Type B pancreatic cell (in vitro differentiated cells): ENCODE data around the gene CYP2A6. TPM values are rescaled to one million over a fixed set of nuclear protein-coding genes. Genes with fewer than 3 reads are reported as not detected.
"Not testable (repeated sequence)": the region's sequence is repeated elsewhere in the genome, so short reads cannot be mapped to it uniquely, and the experiment has no call there.

ENCODE experiments used
- DNase-seq: peaks from one replicate; pipeline ENCODE4 v3.0.0; 2021; ENCODE audit warnings: mixed read lengths; ENCODE audit not compliant: unreplicated experiment; ENCODE audit errors: extremely low spot score
- H3K27ac Mint-ChIP-seq: 2 replicates; pipeline ENCODE4 v1.8.0; 2021; ENCODE audit warnings: mild to moderate bottlenecking, mixed read lengths
- H3K27me3 Mint-ChIP-seq: 2 replicates; pipeline ENCODE4 v1.8.0; 2021; ENCODE audit warnings: mixed read lengths
- H3K36me3 Mint-ChIP-seq: 2 replicates; pipeline ENCODE4 v1.8.0; 2021; ENCODE audit warnings: mixed read lengths
- H3K4me1 Mint-ChIP-seq: one replicate; pipeline ENCODE4 v1.8.0; 2021; ENCODE audit warnings: mixed read lengths; ENCODE audit not compliant: unreplicated experiment
- H3K4me3 Mint-ChIP-seq: 2 replicates; pipeline ENCODE4 v1.8.0; 2021; ENCODE audit warnings: mild to moderate bottlenecking, mixed read lengths
- H3K9me3 Mint-ChIP-seq: 2 replicates; pipeline ENCODE4 v1.8.0; 2021; ENCODE audit warnings: mixed read lengths
- CTCF ChIP-seq: fragments of 200-600 bp; sonication (generic); conservative IDR thresholded peaks from 2 replicates; pipeline ENCODE4 v1.5.0; 2021; ENCODE audit warnings: antibody characterized with exemption, mild to moderate bottlenecking
- total RNA-seq: library from RNA; stranded (reverse); gene quantifications from 2 replicates; pipeline ENCODE4 v1.2.1, GENCODE V29; 2021; ENCODE audit warnings: low replicate concordance

Gene CYP2A6
- total RNA-seq, 1 donor from 2014 or later: not detected

- Mint-ChIP-seq H3K4me1 (peaks cover 40% of the 10 kb centered on the region), H3K36me3 (peaks cover 13% of the 10 kb centered on the region), H3K9me3 (no peaks in the 10 kb centered on the region), H3K27ac (peak overlapping the region; percentile 95), H3K4me3 (peak overlapping the region; percentile 96), H3K27me3 (peaks cover 15% of the 10 kb centered on the region)
- no peak for DNase-seq
- no peak for TF ChIP-seq CTCF
These were observed 38.5 kb downstream of the CYP2A6 start for GRCh38 chr19:40811478-40812341.

- Mint-ChIP-seq H3K4me3 (peak overlapping the region; percentile 96), H3K36me3 (peaks cover 15% of the 10 kb centered on the region), H3K27ac (peak overlapping the region; percentile 95), H3K27me3 (peaks cover 12% of the 10 kb centered on the region), H3K4me1 (peaks cover 47% of the 10 kb centered on the region)
- peak; percentile 33 for TF ChIP-seq CTCF
- DNase-seq, H3K9me3 Mint-ChIP-seq: not testable (repeated sequence)
These were observed 39.4 kb downstream of the CYP2A6 start for GRCh38 chr19:40810649-40811408.

- DNase-seq: no peak
- TF ChIP-seq CTCF: no peak
- Mint-ChIP-seq H3K27ac (peak overlapping the region; percentile 95), H3K36me3 (peaks cover 15% of the 10 kb centered on the region), H3K9me3 (no peaks in the 10 kb centered on the region), H3K4me1 (peaks cover 46% of the 10 kb centered on the region), H3K27me3 (peaks cover 8% of the 10 kb centered on the region), H3K4me3 (peak overlapping the region; percentile 76)
These were observed 40.1 kb downstream of the CYP2A6 start for GRCh38 chr19:40810160-40810559.

- peaks cover 47% of the 10 kb centered on the region for H3K4me1 Mint-ChIP-seq
- H3K27me3 Mint-ChIP-seq: peaks cover 3% of the 10 kb centered on the region
- peak overlapping the region; percentile 76 for H3K4me3 Mint-ChIP-seq
- no peak for TF ChIP-seq CTCF
- DNase-seq: no peak
- H3K36me3 Mint-ChIP-seq: peaks cover 19% of the 10 kb centered on the region
- H3K27ac Mint-ChIP-seq: peak overlapping the region; percentile 95
- no peaks in the 10 kb centered on the region for H3K9me3 Mint-ChIP-seq
These were observed 40.7 kb downstream of the CYP2A6 start for GRCh38 chr19:40809358-40810086.

- no peaks in the 10 kb centered on the region for H3K27me3 Mint-ChIP-seq
- no peak overlapping the region for H3K27ac Mint-ChIP-seq
- peaks cover 19% of the 10 kb centered on the region for H3K36me3 Mint-ChIP-seq
- peaks cover 58% of the 10 kb centered on the region for H3K4me1 Mint-ChIP-seq
- no peak for DNase-seq
- H3K4me3 Mint-ChIP-seq: no peak overlapping the region
- no peak for TF ChIP-seq CTCF
- no peaks in the 10 kb centered on the region for H3K9me3 Mint-ChIP-seq
These were observed 41.8 kb downstream of the CYP2A6 start for GRCh38 chr19:40808497-40808896.
